Karpas-422 (cell line): ENCODE results near the gene FAM83F. TPM values are rescaled to one million over a fixed set of nuclear protein-coding genes. Genes with fewer than 3 reads are reported as not detected.

Experiments used
- DNase-seq: peaks from one replicate; pipeline ENCODE4 v3.0.0-alpha.2; 2015
- H2AFZ ChIP-seq: fragments of 200-600 bp; sonication (generic); 2 replicates; pipeline ENCODE4 v1.6.1; 2014; ENCODE audit warnings: antibody characterized with exemption, low read length, mixed read lengths
- H3K27ac ChIP-seq: fragments of 200-600 bp; sonication (generic); 2 replicates; pipeline ENCODE4 v1.5.1; 2014; ENCODE audit warnings: mild to moderate bottlenecking, low read length, moderate library complexity
- H3K27me3 ChIP-seq: fragments of 200-600 bp; sonication (generic); 2 replicates; pipeline ENCODE4 v1.6.1; 2014; ENCODE audit warnings: low read length, mixed read lengths
- H3K36me3 ChIP-seq: fragments of 200-600 bp; sonication (generic); 2 replicates; pipeline ENCODE4 v1.6.1; 2014; ENCODE audit warnings: low read length, mixed read lengths; ENCODE audit not compliant: insufficient read depth
- H3K4me1 ChIP-seq: fragments of 200-600 bp; sonication (generic); 2 replicates; pipeline ENCODE4 v1.6.1; 2014; ENCODE audit warnings: mild to moderate bottlenecking, low read length, mixed read lengths
- H3K4me2 ChIP-seq: fragments of 200-600 bp; sonication (generic); 2 replicates; pipeline ENCODE4 v1.6.1; 2014; ENCODE audit warnings: low read length, low read depth, mild to moderate bottlenecking; ENCODE audit not compliant: poor library complexity, severe bottlenecking
- H3K4me3 ChIP-seq: fragments of 200-600 bp; sonication (generic); 2 replicates; pipeline ENCODE4 v1.5.1; 2014; ENCODE audit warnings: mild to moderate bottlenecking, antibody characterized with exemption, low read length, mixed read lengths
- H3K79me2 ChIP-seq: fragments of 200-600 bp; sonication (generic); 2 replicates; pipeline ENCODE4 v1.6.1; 2014; ENCODE audit warnings: mild to moderate bottlenecking, low read length, mixed read lengths
- H3K9ac ChIP-seq: fragments of 200-600 bp; sonication (generic); 2 replicates; pipeline ENCODE4 v1.6.0; 2014; ENCODE audit warnings: low read length
- H3K9me2 ChIP-seq: fragments of 200-600 bp; sonication (generic), shearing (Covaris generic); replicated peaks from 2 replicates; pipeline ENCODE4 v1.6.0; 2014; ENCODE audit warnings: mild to moderate bottlenecking, low read length, moderate library complexity; ENCODE audit not compliant: insufficient read depth
- H3K9me3 ChIP-seq: fragments of 300-700, 200-600 bp; sonication (generic); 2 replicates; pipeline ENCODE4 v1.6.1; 2014; ENCODE audit warnings: low read length, mixed read lengths
- H4K20me1 ChIP-seq: fragments of 200-600 bp; sonication (generic); 2 replicates; pipeline ENCODE4 v1.6.1; 2014; ENCODE audit warnings: mild to moderate bottlenecking, antibody characterized with exemption, low read length, low read depth; ENCODE audit not compliant: insufficient read depth
- total RNA-seq: library from RNA; depleted of rRNA; stranded (reverse); fragments of >200 nt; shearing (Covaris generic); gene quantifications from 2 replicates; pipeline ENCODE4 v1.2.3, GENCODE V29; 2014; ENCODE audit warnings: low replicate concordance

FAM83F gene
- total RNA-seq, 1 experiment from 2014 or later: 0.07 TPM

GRCh38 chr22:39960791-39961746 lies 33.7 kb upstream of the FAM83F start:
- H3K4me3 ChIP-seq: no peak overlapping the region
- no peak overlapping the region for H3K27ac ChIP-seq
- H3K9ac ChIP-seq: no peak overlapping the region
- H3K9me3 ChIP-seq: no peaks in the 10 kb centered on the region
- no peaks in the 10 kb centered on the region for H3K9me2 ChIP-seq
- H3K79me2 ChIP-seq: no peaks in the 10 kb centered on the region
- H3K4me2 ChIP-seq: no peak overlapping the region
- no peak for DNase-seq
- H4K20me1 ChIP-seq: no peaks in the 10 kb centered on the region
- H3K36me3 ChIP-seq: no peaks in the 10 kb centered on the region
- no peaks in the 10 kb centered on the region for H3K27me3 ChIP-seq
- H2AFZ ChIP-seq: no peak overlapping the region
- H3K4me1 ChIP-seq: peaks cover 11% of the 10 kb centered on the region

- Histone ChIP-seq H3K4me3 (no peak overlapping the region), H3K36me3 (no peaks in the 10 kb centered on the region), H3K27ac (no peak overlapping the region)
These were observed 32.7 kb upstream of the FAM83F start for GRCh38 chr22:39962071-39962470.

GRCh38 chr22:39965748-39966147 lies 29.0 kb upstream of the FAM83F start:
- H3K36me3 ChIP-seq: no peaks in the 10 kb centered on the region
- no peak overlapping the region for H3K27ac ChIP-seq

More at GRCh38 chr22:39962071-39962470, 32.7 kb upstream of the FAM83F start:
- Histone ChIP-seq H4K20me1 (no peaks in the 10 kb centered on the region), H3K4me2 (no peak overlapping the region), H3K27me3 (no peaks in the 10 kb centered on the region), H2AFZ (no peak overlapping the region), H3K79me2 (no peaks in the 10 kb centered on the region), H3K9me3 (no peaks in the 10 kb centered on the region), H3K4me1 (peaks cover 11% of the 10 kb centered on the region), H3K9me2 (no peaks in the 10 kb centered on the region), H3K9ac (no peak overlapping the region)
- no peak for DNase-seq

GRCh38 chr22:39966470-39966869 lies 28.3 kb upstream of the FAM83F start:
- no peaks in the 10 kb centered on the region for H3K9me3 ChIP-seq
- H3K4me3 ChIP-seq: no peak overlapping the region
- H3K27ac ChIP-seq: no peak overlapping the region
- no peaks in the 10 kb centered on the region for H3K9me2 ChIP-seq
- H3K79me2 ChIP-seq: no peaks in the 10 kb centered on the region
- H3K4me2 ChIP-seq: no peak overlapping the region
- H2AFZ ChIP-seq: no peak overlapping the region
- H4K20me1 ChIP-seq: no peaks in the 10 kb centered on the region
- no peaks in the 10 kb centered on the region for H3K27me3 ChIP-seq
- no peak overlapping the region for H3K9ac ChIP-seq
- no peaks in the 10 kb centered on the region for H3K36me3 ChIP-seq
- H3K4me1 ChIP-seq: peaks cover 9% of the 10 kb centered on the region
- no peak for DNase-seq

More at GRCh38 chr22:39965748-39966147, 29.0 kb upstream of the FAM83F start:
- H3K79me2 ChIP-seq: no peaks in the 10 kb centered on the region
- no peaks in the 10 kb centered on the region for H3K27me3 ChIP-seq
- no peak overlapping the region for H3K9ac ChIP-seq
- DNase-seq: no peak
- no peak overlapping the region for H2AFZ ChIP-seq
- H4K20me1 ChIP-seq: no peaks in the 10 kb centered on the region
- H3K9me3 ChIP-seq: no peaks in the 10 kb centered on the region
- H3K9me2 ChIP-seq: no peaks in the 10 kb centered on the region
- H3K4me2 ChIP-seq: no peak overlapping the region
- no peak overlapping the region for H3K4me3 ChIP-seq
- H3K4me1 ChIP-seq: peaks cover 11% of the 10 kb centered on the region

- H3K9ac ChIP-seq: no peak overlapping the region
- no peak for DNase-seq
These were observed 27.5 kb upstream of the FAM83F start for GRCh38 chr22:39967103-39967829.

GRCh38 chr22:39967996-39968972 lies 26.5 kb upstream of the FAM83F start:
- H3K9ac ChIP-seq: no peak overlapping the region
- no peak overlapping the region for H2AFZ ChIP-seq
- no peak overlapping the region for H3K4me2 ChIP-seq
- DNase-seq: no peak
- H3K4me3 ChIP-seq: no peak overlapping the region
- no peaks in the 10 kb centered on the region for H3K9me2 ChIP-seq
- no peaks in the 10 kb centered on the region for H3K79me2 ChIP-seq
- H3K4me1 ChIP-seq: no peaks in the 10 kb centered on the region
- no peaks in the 10 kb centered on the region for H3K9me3 ChIP-seq
- H3K27ac ChIP-seq: no peak overlapping the region
- no peaks in the 10 kb centered on the region for H3K27me3 ChIP-seq
- no peaks in the 10 kb centered on the region for H4K20me1 ChIP-seq
- no peaks in the 10 kb centered on the region for H3K36me3 ChIP-seq

More at GRCh38 chr22:39967103-39967829, 27.5 kb upstream of the FAM83F start:
- no peak overlapping the region for H3K4me2 ChIP-seq
- no peaks in the 10 kb centered on the region for H3K9me3 ChIP-seq
- H4K20me1 ChIP-seq: no peaks in the 10 kb centered on the region
- H3K9me2 ChIP-seq: no peaks in the 10 kb centered on the region
- H3K36me3 ChIP-seq: no peaks in the 10 kb centered on the region
- H3K4me3 ChIP-seq: no peak overlapping the region
- H3K27me3 ChIP-seq: no peaks in the 10 kb centered on the region
- no peak overlapping the region for H3K27ac ChIP-seq
- H2AFZ ChIP-seq: no peak overlapping the region
- H3K4me1 ChIP-seq: peaks cover 4% of the 10 kb centered on the region; the same call in 1 of the 2 replicates
- no peaks in the 10 kb centered on the region for H3K79me2 ChIP-seq

GRCh38 chr22:39970742-39971141 lies 24.0 kb upstream of the FAM83F start:
- Histone ChIP-seq H3K9ac (no peak overlapping the region), H3K79me2 (no peaks in the 10 kb centered on the region), H3K27ac (no peak overlapping the region), H3K4me1 (no peaks in the 10 kb centered on the region), H3K9me3 (no peaks in the 10 kb centered on the region), H3K36me3 (no peaks in the 10 kb centered on the region), H3K27me3 (no peaks in the 10 kb centered on the region), H3K4me3 (no peak overlapping the region), H2AFZ (no peak overlapping the region), H4K20me1 (no peaks in the 10 kb centered on the region), H3K9me2 (no peaks in the 10 kb centered on the region), H3K4me2 (no peak overlapping the region)
- DNase-seq: no peak
